Karpas-422 (cell line): ENCODE results near the gene ZNF491. TPM values are rescaled to one million over a fixed set of nuclear protein-coding genes. Genes with fewer than 3 reads are reported as not detected.
"Not testable (repeated sequence)": the region's sequence is repeated elsewhere in the genome, so short reads cannot be mapped to it uniquely, and the experiment has no call there.

ENCODE experiments used
- DNase-seq: peaks from one replicate; pipeline ENCODE4 v3.0.0-alpha.2; 2015
- H2AFZ ChIP-seq: fragments of 200-600 bp; sonication (generic); 2 replicates; pipeline ENCODE4 v1.6.1; 2014; ENCODE audit warnings: antibody characterized with exemption, low read length, mixed read lengths
- H3K27ac ChIP-seq: fragments of 200-600 bp; sonication (generic); 2 replicates; pipeline ENCODE4 v1.5.1; 2014; ENCODE audit warnings: mild to moderate bottlenecking, low read length, moderate library complexity
- H3K27me3 ChIP-seq: fragments of 200-600 bp; sonication (generic); 2 replicates; pipeline ENCODE4 v1.6.1; 2014; ENCODE audit warnings: low read length, mixed read lengths
- H3K36me3 ChIP-seq: fragments of 200-600 bp; sonication (generic); 2 replicates; pipeline ENCODE4 v1.6.1; 2014; ENCODE audit warnings: low read length, mixed read lengths; ENCODE audit not compliant: insufficient read depth
- H3K4me1 ChIP-seq: fragments of 200-600 bp; sonication (generic); 2 replicates; pipeline ENCODE4 v1.6.1; 2014; ENCODE audit warnings: mild to moderate bottlenecking, low read length, mixed read lengths
- H3K4me2 ChIP-seq: fragments of 200-600 bp; sonication (generic); 2 replicates; pipeline ENCODE4 v1.6.1; 2014; ENCODE audit warnings: low read length, low read depth, mild to moderate bottlenecking; ENCODE audit not compliant: poor library complexity, severe bottlenecking
- H3K4me3 ChIP-seq: fragments of 200-600 bp; sonication (generic); 2 replicates; pipeline ENCODE4 v1.5.1; 2014; ENCODE audit warnings: mild to moderate bottlenecking, antibody characterized with exemption, low read length, mixed read lengths
- H3K79me2 ChIP-seq: fragments of 200-600 bp; sonication (generic); 2 replicates; pipeline ENCODE4 v1.6.1; 2014; ENCODE audit warnings: mild to moderate bottlenecking, low read length, mixed read lengths
- H3K9ac ChIP-seq: fragments of 200-600 bp; sonication (generic); 2 replicates; pipeline ENCODE4 v1.6.0; 2014; ENCODE audit warnings: low read length
- H3K9me2 ChIP-seq: fragments of 200-600 bp; sonication (generic), shearing (Covaris generic); replicated peaks from 2 replicates; pipeline ENCODE4 v1.6.0; 2014; ENCODE audit warnings: mild to moderate bottlenecking, low read length, moderate library complexity; ENCODE audit not compliant: insufficient read depth
- H3K9me3 ChIP-seq: fragments of 300-700, 200-600 bp; sonication (generic); 2 replicates; pipeline ENCODE4 v1.6.1; 2014; ENCODE audit warnings: low read length, mixed read lengths
- H4K20me1 ChIP-seq: fragments of 200-600 bp; sonication (generic); 2 replicates; pipeline ENCODE4 v1.6.1; 2014; ENCODE audit warnings: mild to moderate bottlenecking, antibody characterized with exemption, low read length, low read depth; ENCODE audit not compliant: insufficient read depth
- total RNA-seq: library from RNA; depleted of rRNA; stranded (reverse); fragments of >200 nt; shearing (Covaris generic); gene quantifications from 2 replicates; pipeline ENCODE4 v1.2.3, GENCODE V29; 2014; ENCODE audit warnings: low replicate concordance

The ZNF491 gene
- total RNA-seq, 1 experiment from 2014 or later = 3.1 TPM

DNA sequence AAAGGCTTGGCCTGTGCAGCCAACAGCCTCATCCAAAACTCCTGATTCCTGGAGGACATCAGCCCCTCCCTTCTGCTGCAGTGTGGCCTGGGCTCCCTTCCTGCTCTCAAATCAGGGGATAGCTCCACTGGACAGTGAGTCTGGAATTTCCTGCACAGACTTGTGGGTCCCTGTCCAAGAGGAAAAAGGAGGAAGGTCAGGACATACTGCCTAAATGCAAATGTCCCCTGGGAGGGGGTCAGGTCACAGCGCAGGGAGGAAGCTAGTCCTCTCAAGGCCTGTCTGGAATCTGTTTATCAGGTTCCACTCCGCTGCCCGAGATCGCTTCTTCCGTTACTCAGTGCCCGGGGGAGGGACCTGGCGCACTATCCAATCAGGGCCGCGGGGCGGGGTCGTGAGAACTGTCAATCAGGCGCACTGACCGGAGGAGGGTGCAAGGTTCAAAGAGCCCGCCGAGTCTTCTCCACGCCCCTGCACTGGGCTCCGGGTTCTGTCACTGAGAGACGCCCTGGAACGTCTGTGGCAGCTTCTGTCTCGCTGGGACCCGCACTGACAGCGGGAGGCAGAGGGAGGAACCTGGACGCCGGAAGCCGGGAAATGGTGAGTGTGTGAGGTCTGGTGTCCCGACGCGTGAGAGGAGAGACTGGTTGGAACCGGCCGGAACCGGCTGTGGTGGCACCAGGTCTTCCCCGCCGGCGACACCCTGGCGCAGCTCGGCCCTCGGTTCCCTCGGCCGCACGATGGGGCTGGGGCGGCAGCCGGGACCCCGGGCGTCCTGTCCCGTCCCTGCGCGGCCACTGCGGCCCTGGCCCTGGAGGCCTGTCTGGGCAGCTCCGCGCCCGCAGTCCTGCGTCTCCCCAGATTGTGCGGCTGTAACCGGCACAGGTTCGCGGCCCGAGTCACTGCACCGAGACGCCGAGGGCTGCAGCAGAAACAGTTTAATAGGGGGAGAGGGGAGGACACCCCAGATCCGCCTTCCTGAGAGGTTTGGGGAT lies 31.4 kb upstream of the ZNF491 start, which contains the start of gene ZNF441:
Gene ZNF441, plus strand, starts transcription at position 404 of the 995 bp plus-strand sequence. Its CDS starts 194 bp downstream, at position 598.
- peak within 1 kb of the TSS; percentile 98 for H3K4me2 ChIP-seq
- H3K9me3 ChIP-seq = peaks cover 12% of the 10 kb centered on the region
- no peaks in the 10 kb centered on the region for H3K9me2 ChIP-seq
- no peaks in the 10 kb centered on the region for H4K20me1 ChIP-seq
- H3K27me3 ChIP-seq = no peaks in the 10 kb centered on the region
- peak within 1 kb of the TSS; percentile 99 for H2AFZ ChIP-seq
- peaks cover 30% of the 10 kb centered on the region for H3K79me2 ChIP-seq
- H3K9ac ChIP-seq = peak within 1 kb of the TSS; percentile 90
- H3K36me3 ChIP-seq = peaks cover 11% of the 10 kb centered on the region; the same call in 1 of the 2 replicates
- peaks cover 15% of the 10 kb centered on the region for H3K4me1 ChIP-seq
- peak within 1 kb of the TSS; percentile 98 for H3K4me3 ChIP-seq
- no peak within 1 kb of the TSS for H3K27ac ChIP-seq
- peak; percentile 97 for DNase-seq

DNA sequence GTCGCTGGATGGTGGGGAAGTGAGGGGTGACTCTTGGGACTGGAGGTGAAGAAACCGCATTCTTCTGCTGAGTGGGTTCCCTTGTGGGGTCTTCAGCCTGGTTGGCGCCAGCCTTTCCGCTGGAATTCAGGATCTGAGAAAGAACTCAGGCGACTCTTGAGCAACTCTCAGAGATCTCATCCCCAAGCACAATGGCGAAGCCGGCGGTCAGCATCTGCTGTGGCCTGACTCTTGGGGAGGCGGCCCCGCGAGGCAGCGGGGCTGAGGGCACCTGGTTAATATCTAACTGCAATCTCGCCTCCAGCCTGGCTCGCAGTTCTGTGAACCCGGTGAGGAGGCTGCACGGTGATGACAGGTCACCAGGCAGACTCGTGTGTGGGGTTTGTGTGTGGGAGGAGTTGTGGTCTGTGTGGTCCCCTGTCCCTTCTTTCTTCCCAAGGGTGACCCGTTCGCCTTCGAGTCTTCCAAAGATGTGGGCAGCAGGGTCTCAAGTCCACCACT lies 30.6 kb upstream of the ZNF491 start:
- H3K27ac ChIP-seq = no peak overlapping the region
- H3K27me3 ChIP-seq = no peaks in the 10 kb centered on the region
- H3K79me2 ChIP-seq = peaks cover 30% of the 10 kb centered on the region
- peak overlapping the region; percentile 98 for H3K4me3 ChIP-seq
- peak overlapping the region; percentile 90 for H3K9ac ChIP-seq
- H3K4me2 ChIP-seq = peak overlapping the region; percentile 98
- H4K20me1 ChIP-seq = no peaks in the 10 kb centered on the region
- H3K9me3 ChIP-seq = peaks cover 12% of the 10 kb centered on the region
- H3K36me3 ChIP-seq = peaks cover 11% of the 10 kb centered on the region; the same call in 1 of the 2 replicates
- peaks cover 15% of the 10 kb centered on the region for H3K4me1 ChIP-seq
- H3K9me2 ChIP-seq = no peaks in the 10 kb centered on the region
- H2AFZ ChIP-seq = peak overlapping the region; percentile 99
- DNase-seq = peak; percentile 63

DNA sequence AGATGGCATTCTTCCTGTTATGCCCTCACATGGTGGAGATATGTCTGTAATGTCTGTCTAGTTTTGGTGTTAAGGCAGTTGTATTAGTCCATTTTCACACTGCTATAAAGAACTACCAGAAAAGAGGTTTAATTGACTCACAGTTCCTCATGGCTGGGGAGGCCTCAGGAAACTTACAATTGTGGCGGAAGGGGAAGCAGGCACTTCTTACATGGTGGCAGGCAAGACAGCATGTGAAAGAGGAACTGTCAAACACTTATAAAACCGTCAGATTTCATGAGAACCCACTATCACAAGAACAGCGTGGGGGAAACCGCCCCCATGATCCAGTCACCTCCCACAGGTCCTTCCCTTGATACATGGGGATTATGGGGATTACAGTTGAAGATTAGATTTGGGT lies 28.3 kb upstream of the ZNF491 start:
- DNase-seq = no peak
- H3K27ac ChIP-seq = no peak overlapping the region

GRCh38 chr19:11771520-11771919 lies 26.8 kb upstream of the ZNF491 start:
- not testable (repeated sequence) for H3K4me2 ChIP-seq, H3K27ac ChIP-seq, H4K20me1 ChIP-seq, H3K9ac ChIP-seq, H2AFZ ChIP-seq, H3K27me3 ChIP-seq, H3K9me2 ChIP-seq, H3K4me3 ChIP-seq
- Histone ChIP-seq H3K9me3 (peaks cover 35% of the 10 kb centered on the region), H3K4me1 (peaks cover 13% of the 10 kb centered on the region), H3K79me2 (peaks cover 40% of the 10 kb centered on the region), H3K36me3 (peaks cover 14% of the 10 kb centered on the region; the same call in 1 of the 2 replicates)
- peak; percentile 58 for DNase-seq

More for the DNA sequence above, 28.3 kb upstream of the ZNF491 start:
- Histone ChIP-seq H3K9me3 (peaks cover 26% of the 10 kb centered on the region), H3K4me1 (peaks cover 15% of the 10 kb centered on the region), H3K79me2 (peaks cover 39% of the 10 kb centered on the region), H3K4me2 (no peak overlapping the region), H3K9me2 (no peaks in the 10 kb centered on the region), H3K9ac (no peak overlapping the region), H3K27me3 (no peaks in the 10 kb centered on the region), H2AFZ (no peak overlapping the region), H3K4me3 (no peak overlapping the region), H3K36me3 (peaks cover 14% of the 10 kb centered on the region; the same call in 1 of the 2 replicates), H4K20me1 (no peaks in the 10 kb centered on the region)

GRCh38 chr19:11776669-11777068 lies 21.7 kb upstream of the ZNF491 start:
- not testable (repeated sequence) for H3K4me3 ChIP-seq, DNase-seq, H3K27me3 ChIP-seq, H3K4me2 ChIP-seq, H2AFZ ChIP-seq, H3K79me2 ChIP-seq, H3K9ac ChIP-seq, H3K27ac ChIP-seq, H4K20me1 ChIP-seq, H3K4me1 ChIP-seq, H3K9me2 ChIP-seq
- Histone ChIP-seq H3K9me3 (peaks cover 49% of the 10 kb centered on the region), H3K36me3 (peaks cover 43% of the 10 kb centered on the region)

DNA sequence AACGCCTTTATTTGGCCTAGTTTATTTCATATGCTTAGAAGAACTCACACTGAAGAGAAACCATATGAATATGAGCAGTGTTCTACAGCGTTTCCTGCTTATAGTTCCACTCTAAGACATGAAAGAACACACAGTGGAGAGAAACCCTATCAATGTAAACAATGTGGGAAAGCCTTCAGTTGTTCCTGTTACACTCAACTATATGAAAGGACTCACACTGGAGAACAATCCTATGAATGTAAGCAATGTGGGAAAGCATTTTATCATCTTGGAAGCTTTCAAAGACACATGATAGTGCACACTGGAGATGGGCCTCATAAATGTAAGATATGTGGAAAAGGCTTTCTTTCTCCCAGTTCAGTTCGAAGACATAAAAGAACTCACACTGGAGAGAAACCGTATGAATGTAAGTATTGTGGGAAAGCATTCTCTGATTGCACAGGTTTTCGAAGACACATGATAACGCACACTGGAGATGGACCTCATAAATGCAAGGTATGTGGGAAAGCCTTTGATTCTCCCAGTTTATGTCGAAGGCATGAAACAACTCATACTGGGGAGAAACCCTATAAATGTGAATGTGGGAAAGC lies 17.8 kb upstream of the ZNF491 start:
- Histone ChIP-seq H3K4me2 (no peak overlapping the region), H3K4me1 (no peaks in the 10 kb centered on the region), H3K79me2 (no peaks in the 10 kb centered on the region), H3K9me3 (peaks cover 60% of the 10 kb centered on the region), H3K27ac (no peak overlapping the region), H3K9ac (no peak overlapping the region), H3K36me3 (peaks cover 59% of the 10 kb centered on the region), H3K4me3 (no peak overlapping the region), H4K20me1 (no peaks in the 10 kb centered on the region), H3K27me3 (no peaks in the 10 kb centered on the region), H3K9me2 (no peaks in the 10 kb centered on the region), H2AFZ (no peak overlapping the region)
- no peak for DNase-seq

- H3K27me3 ChIP-seq = no peaks in the 10 kb centered on the region
- H4K20me1 ChIP-seq = no peaks in the 10 kb centered on the region
- H3K27ac ChIP-seq = no peak overlapping the region
- H3K36me3 ChIP-seq = peaks cover 59% of the 10 kb centered on the region
- no peak overlapping the region for H3K9ac ChIP-seq
- H3K9me3 ChIP-seq = peaks cover 53% of the 10 kb centered on the region
- no peak overlapping the region for H3K4me2 ChIP-seq
- DNase-seq = no peak
- no peak overlapping the region for H2AFZ ChIP-seq
- H3K79me2 ChIP-seq = no peaks in the 10 kb centered on the region
- no peak overlapping the region for H3K4me3 ChIP-seq
- H3K9me2 ChIP-seq = no peaks in the 10 kb centered on the region
- H3K4me1 ChIP-seq = no peaks in the 10 kb centered on the region
Measured at GRCh38 chr19:11781295-11782057, 16.8 kb upstream of the ZNF491 start.
